ENCODE data around the gene IMPA2.
"Not testable (repeated sequence)": the region's sequence is repeated elsewhere in the genome, so short reads cannot be mapped to it uniquely, and the experiment has no call there.

IMPA2 gene

DNA sequence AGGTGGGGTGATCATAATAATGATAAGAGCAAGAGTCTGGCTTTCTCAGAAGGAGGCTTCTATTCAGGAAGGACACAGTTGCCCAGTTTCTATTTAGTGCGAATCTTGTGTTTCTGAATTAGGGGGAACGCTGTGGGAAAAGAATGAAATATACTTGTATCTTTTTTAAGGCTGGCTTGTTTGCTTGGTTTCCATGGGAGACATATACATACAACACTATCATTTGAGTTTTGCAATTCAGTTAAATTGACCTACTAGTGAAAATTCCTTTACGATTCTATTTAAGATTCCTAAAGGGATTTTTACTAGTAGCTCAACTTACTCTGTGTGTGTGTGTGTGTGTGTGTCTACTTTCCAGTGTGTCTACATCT is 87.6 kb downstream of the IMPA2 start:
- no peak overlapping the region for H3K27ac ChIP-seq (ENCODE audit: low read depth, low read length)
- H3K9me3 ChIP-seq (ENCODE audit: control insufficient read depth, insufficient read depth, low read length) = no peaks in the 10 kb centered on the region
- H3F3A ChIP-seq (ENCODE audit: control insufficient read depth, insufficient read depth) = no peaks in the 10 kb centered on the region
- no peaks in the 10 kb centered on the region for H3K9me2 ChIP-seq (replicated peaks; ENCODE audit: control insufficient read depth, low read length)
- no peak overlapping the region for H3K4me3 ChIP-seq (ENCODE audit: low read length)
- H3K4me2 ChIP-seq (ENCODE audit: low read length) = no peak overlapping the region
- no peaks in the 10 kb centered on the region for H4K20me1 ChIP-seq (ENCODE audit: control insufficient read depth, insufficient read depth, low read depth, low read length)
- no peak for TF ChIP-seq EZH2phosphoT487 (IDR thresholded peaks at IDR 0.05; ENCODE audit: borderline replicate concordance, low read length)
- TF ChIP-seq CTCF (IDR thresholded peaks at IDR 0.05; ENCODE audit: low read depth, low read length, poor library complexity, severe bottlenecking) = no peak
- H3K27me3 ChIP-seq (ENCODE audit: control insufficient read depth, low read length) = no peaks in the 10 kb centered on the region
- H3K4me1 ChIP-seq (ENCODE audit: control insufficient read depth, low read length) = no peaks in the 10 kb centered on the region
- H3K36me3 ChIP-seq (ENCODE audit: control insufficient read depth, low read length) = no peaks in the 10 kb centered on the region
- H3K79me2 ChIP-seq (ENCODE audit: control insufficient read depth, low read length) = no peaks in the 10 kb centered on the region

DNA sequence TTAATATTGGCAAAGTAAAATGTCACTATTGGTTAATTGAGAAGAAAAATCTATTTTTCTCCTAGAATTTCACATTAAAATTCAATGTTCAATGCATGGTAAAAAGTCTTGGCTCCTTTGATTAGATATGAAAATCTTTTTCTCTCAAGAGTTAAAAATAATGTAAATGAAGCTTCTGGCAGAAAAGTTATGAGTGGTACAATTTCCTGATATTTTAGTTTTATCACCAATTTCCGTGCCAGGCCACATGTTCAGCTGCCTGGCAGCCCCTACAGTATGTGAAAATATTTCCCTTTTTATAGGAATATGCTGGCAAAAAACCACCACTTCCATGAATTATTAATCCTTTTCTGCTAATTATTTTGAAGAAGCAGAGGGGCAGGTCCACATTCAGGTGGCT is 89.8 kb downstream of the IMPA2 start:
- H3K27me3 ChIP-seq (ENCODE audit: control insufficient read depth, low read length); H3K27ac ChIP-seq (ENCODE audit: low read depth, low read length); H3K4me1 ChIP-seq (ENCODE audit: control insufficient read depth, low read length); H3K4me2 ChIP-seq (ENCODE audit: low read length); H3K9me3 ChIP-seq (ENCODE audit: control insufficient read depth, insufficient read depth, low read length); H4K20me1 ChIP-seq (ENCODE audit: control insufficient read depth, insufficient read depth, low read depth, low read length); H3K9me2 ChIP-seq (replicated peaks; ENCODE audit: control insufficient read depth, low read length); H3K4me3 ChIP-seq (ENCODE audit: low read length); H3K79me2 ChIP-seq (ENCODE audit: control insufficient read depth, low read length); H3K36me3 ChIP-seq (ENCODE audit: control insufficient read depth, low read length); H3F3A ChIP-seq (ENCODE audit: control insufficient read depth, insufficient read depth): not testable (repeated sequence)

- H3K27ac ChIP-seq (ENCODE audit: low read depth, low read length) = no peak overlapping the region
- no peaks in the 10 kb centered on the region for H3F3A ChIP-seq (ENCODE audit: control insufficient read depth, insufficient read depth)
- H3K27me3 ChIP-seq (ENCODE audit: control insufficient read depth, low read length) = no peaks in the 10 kb centered on the region
- H3K4me1 ChIP-seq (ENCODE audit: control insufficient read depth, low read length) = no peaks in the 10 kb centered on the region
- no peak overlapping the region for H3K4me2 ChIP-seq (ENCODE audit: low read length)
- H3K4me3 ChIP-seq (ENCODE audit: low read length) = no peak overlapping the region
- no peaks in the 10 kb centered on the region for H3K9me3 ChIP-seq (ENCODE audit: control insufficient read depth, insufficient read depth, low read length)
- no peaks in the 10 kb centered on the region for H3K36me3 ChIP-seq (ENCODE audit: control insufficient read depth, low read length)
- TF ChIP-seq CTCF (IDR thresholded peaks at IDR 0.05; ENCODE audit: low read depth, low read length, poor library complexity, severe bottlenecking) (no peak), EZH2phosphoT487 (IDR thresholded peaks at IDR 0.05; ENCODE audit: borderline replicate concordance, low read length) (no peak)
- no peaks in the 10 kb centered on the region for H3K9me2 ChIP-seq (replicated peaks; ENCODE audit: control insufficient read depth, low read length)
- no peaks in the 10 kb centered on the region for H3K79me2 ChIP-seq (ENCODE audit: control insufficient read depth, low read length)
- no peaks in the 10 kb centered on the region for H4K20me1 ChIP-seq (ENCODE audit: control insufficient read depth, insufficient read depth, low read depth, low read length)
Measured at GRCh38 chr18:12072996-12073395, 91.7 kb downstream of the IMPA2 start.

GRCh38 chr18:12074736-12075135 is 93.4 kb downstream of the IMPA2 start:
- no peak overlapping the region for H3K27ac ChIP-seq (ENCODE audit: low read depth, low read length)
- H3K4me1 ChIP-seq (ENCODE audit: control insufficient read depth, low read length) = no peaks in the 10 kb centered on the region
- H3K9me3 ChIP-seq (ENCODE audit: control insufficient read depth, insufficient read depth, low read length) = no peaks in the 10 kb centered on the region
- H3K27me3 ChIP-seq (ENCODE audit: control insufficient read depth, low read length) = no peaks in the 10 kb centered on the region
- H4K20me1 ChIP-seq (ENCODE audit: control insufficient read depth, insufficient read depth, low read depth, low read length) = no peaks in the 10 kb centered on the region
- no peak overlapping the region for H3K4me2 ChIP-seq (ENCODE audit: low read length)
- no peaks in the 10 kb centered on the region for H3K36me3 ChIP-seq (ENCODE audit: control insufficient read depth, low read length)
- H3K79me2 ChIP-seq (ENCODE audit: control insufficient read depth, low read length) = no peaks in the 10 kb centered on the region
- H3K4me3 ChIP-seq (ENCODE audit: low read length) = no peak overlapping the region
- H3K9me2 ChIP-seq (replicated peaks; ENCODE audit: control insufficient read depth, low read length) = no peaks in the 10 kb centered on the region
- TF ChIP-seq EZH2phosphoT487 (IDR thresholded peaks at IDR 0.05; ENCODE audit: borderline replicate concordance, low read length) = no peak
- no peak for TF ChIP-seq CTCF (IDR thresholded peaks at IDR 0.05; ENCODE audit: low read depth, low read length, poor library complexity, severe bottlenecking)
- H3F3A ChIP-seq (ENCODE audit: control insufficient read depth, insufficient read depth) = no peaks in the 10 kb centered on the region

Measured in DOHH2 (cell line).